HepG2 (cell line): Measurements from ENCODE around the gene SCAPER. TPM values are rescaled to one million over a fixed set of nuclear protein-coding genes. Genes with fewer than 3 reads are reported as not detected.

Experiments
- ATF7-NPFF ChIP-seq: sonication (generic); formaldehyde crosslinking; IDR thresholded peaks from 2 replicates; pipeline ENCODE4 v1.8.1; 2023; ENCODE audit warnings: mild to moderate bottlenecking, low read depth, missing genetic modification reagents, moderate library complexity
- GTF2F1 ChIP-seq: fragments of 150-350 bp; IDR thresholded peaks from 2 replicates; pipeline ENCODE4 v1.6.1; 2014; ENCODE audit warnings: low read length
- ISL2 ChIP-seq: sonication (generic); formaldehyde crosslinking; IDR thresholded peaks from 2 replicates; pipeline ENCODE4 v1.5.0; 2020; ENCODE audit warnings: missing genetic modification reagents
- KDM5B ChIP-seq: sonication (generic); formaldehyde crosslinking; IDR thresholded peaks from 2 replicates; pipeline ENCODE4 v1.4.0; 2020; ENCODE audit warnings: missing genetic modification reagents, mild to moderate bottlenecking, borderline replicate concordance
- MAF1 ChIP-seq: sonication (generic); formaldehyde crosslinking; IDR thresholded peaks from 2 replicates; pipeline ENCODE4 v1.5.0; 2020; ENCODE audit warnings: missing genetic modification reagents, borderline replicate concordance
- MAFG ChIP-seq: sonication (generic); formaldehyde crosslinking; IDR thresholded peaks from 2 replicates; pipeline ENCODE4 v1.5.1; 2020; ENCODE audit warnings: mild to moderate bottlenecking, missing genetic modification reagents
- MIER2 ChIP-seq: IDR thresholded peaks from 2 replicates; pipeline ENCODE4 v1.6.1; 2016; ENCODE audit warnings: missing biosample characterization, missing genetic modification reagents
- MYC ChIP-seq: sonication (generic); formaldehyde crosslinking; IDR thresholded peaks from 2 replicates; pipeline ENCODE4 v1.9.0; 2021; ENCODE audit warnings: missing genetic modification reagents, borderline replicate concordance
- POLR2AphosphoS5 ChIP-seq: IDR thresholded peaks from 2 replicates; pipeline ENCODE4 v1.6.1; 2012; ENCODE audit warnings: low read depth, low read length
- SOX5 ChIP-seq: IDR thresholded peaks from 2 replicates; pipeline ENCODE4 v1.6.1; 2016; ENCODE audit warnings: borderline replicate concordance
- TBL1XR1 ChIP-seq: fragments of 150-350 bp; IDR thresholded peaks from 2 replicates; pipeline ENCODE4 v1.6.1; 2014; ENCODE audit warnings: borderline replicate concordance, low read length; ENCODE audit not compliant: partially characterized antibody
- TCF7L2 ChIP-seq: IDR thresholded peaks from 2 replicates; pipeline ENCODE4 v1.6.1; 2011; ENCODE audit warnings: mild to moderate bottlenecking, low read depth, low read length, moderate library complexity
- ZBTB3 ChIP-seq: sonication (generic); formaldehyde crosslinking; IDR thresholded peaks from 2 replicates; pipeline ENCODE4 v1.4.0; 2020; ENCODE audit warnings: low read depth, mild to moderate bottlenecking, moderate library complexity, missing genetic modification reagents, borderline replicate concordance
- ZFAT ChIP-seq: sonication (generic); formaldehyde crosslinking; conservative IDR thresholded peaks from 2 replicates; pipeline ENCODE4 v1.8.1; 2023; ENCODE audit warnings: missing genetic modification reagents, inconsistent platforms
- ZNF282 ChIP-seq: fragments of 450-650 bp; IDR thresholded peaks from 2 replicates; pipeline ENCODE4 v1.6.1; 2018; ENCODE audit not compliant: partially characterized antibody
- ZNF354B ChIP-seq: sonication (generic); formaldehyde crosslinking; IDR thresholded peaks from 2 replicates; pipeline ENCODE4 v1.8.0; 2022; ENCODE audit warnings: mild to moderate bottlenecking, missing genetic modification reagents
- ZNF503 ChIP-seq: sonication (generic); formaldehyde crosslinking; IDR thresholded peaks from 2 replicates; pipeline ENCODE4 v1.4.0; 2020; ENCODE audit warnings: missing genetic modification reagents
- ZNF570 ChIP-seq: sonication (generic); formaldehyde crosslinking; IDR thresholded peaks from 2 replicates; pipeline ENCODE4 v1.4.0; 2020; ENCODE audit warnings: mild to moderate bottlenecking, missing genetic modification reagents, borderline replicate concordance
- ZNF746 ChIP-seq: sonication (generic); formaldehyde crosslinking; IDR thresholded peaks from 2 replicates; pipeline ENCODE4 v1.8.0; 2022; ENCODE audit warnings: mild to moderate bottlenecking, missing genetic modification reagents
- ZNF747 ChIP-seq: sonication (generic); formaldehyde crosslinking; IDR thresholded peaks from 2 replicates; pipeline ENCODE4 v1.8.1; 2023; ENCODE audit warnings: missing genetic modification reagents, mild to moderate bottlenecking, borderline replicate concordance
- ZNF761 ChIP-seq: sonication (generic); formaldehyde crosslinking; conservative IDR thresholded peaks from 2 replicates; pipeline ENCODE4 v1.4.0; 2020; ENCODE audit warnings: mild to moderate bottlenecking, missing genetic modification reagents
- ZNF816 ChIP-seq: sonication (generic); formaldehyde crosslinking; IDR thresholded peaks from 2 replicates; pipeline ENCODE4 v1.8.0; 2022; ENCODE audit warnings: missing genetic modification reagents, mild to moderate bottlenecking, borderline replicate concordance
- polyA plus RNA-seq, 8 experiments: library from polyadenylated mRNA; depleted of rRNA in 3 of 8; stranded (reverse) in 7 of 8; unstranded in 1 of 8; fragments of >200 nt; fragmentation: Illumina TruSeq in 4 of 8; extraction: Trizol in 4 of 8; gene quantifications; 2 replicates each; pipeline versions ENCODE4 v1.2.1 to v1.2.3, GENCODE V29; 2011 to 2016; ENCODE audit warnings: low read depth in 4 of 8, missing spikeins in 1 of 8, mixed read lengths in 1 of 8; ENCODE audit not compliant: insufficient read depth in 1 of 8
- total RNA-seq, 5 experiments: library from RNA; depleted of rRNA; stranded (reverse); fragments of >200 nt; fragmentation: Illumina TruSeq; extraction: Trizol; gene quantifications; 2 replicates each; pipeline ENCODE4 v1.2.3, GENCODE V29; 2016; ENCODE audit warnings: low read depth in 1 of 5
- TF ChIP-seq, protein P1 (sequence below): sonication (generic); formaldehyde crosslinking; IDR thresholded peaks from 2 replicates; pipeline ENCODE4 v1.4.0; 2020; ENCODE audit warnings: low read depth, missing genetic modification reagents
- TF ChIP-seq, protein P2 (sequence below): sonication (generic); formaldehyde crosslinking; IDR thresholded peaks from 2 replicates; pipeline ENCODE4 v1.4.0; 2020; ENCODE audit warnings: missing genetic modification reagents, borderline replicate concordance

Gene SCAPER
- total and polyA plus RNA-seq, 2 of the 13 experiments (the other 11 are each of a cell fraction or from before 2014, with no cell fraction given): 4.3 to 10.5 TPM

DNA sequence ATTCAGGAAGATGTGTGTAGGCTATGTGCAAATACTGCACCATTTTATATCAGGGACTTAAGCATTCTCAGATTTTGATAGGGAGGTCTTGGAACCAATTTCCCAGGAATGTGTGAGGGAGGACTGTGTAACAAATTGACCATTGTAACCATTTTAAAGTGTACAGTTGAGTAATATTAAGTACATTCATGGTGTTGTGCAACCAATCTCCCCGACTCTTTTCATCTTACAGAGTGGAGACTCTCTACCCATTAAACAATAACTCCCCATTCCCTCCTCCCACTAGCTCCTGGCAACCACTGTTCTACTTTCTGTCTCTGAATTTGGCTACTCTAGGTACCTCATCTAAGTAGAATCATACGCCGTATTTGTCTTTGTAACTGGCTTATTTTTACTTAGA lies 31.5 kb upstream of the SCAPER start (continued):
- 0 out of 2 replicates have a peak, but pooled peaks have one; percentile 24 for TF ChIP-seq ZNF503 (CRISPR knock-in tag)
- no peak for TF ChIP-seq MAF1 (CRISPR knock-in tag)
- no peak for TF ChIP-seq MIER2 (CRISPR knock-in tag)
- TF ChIP-seq MYC (CRISPR knock-in tag): no peak
- TF ChIP-seq TCF7L2: 0 out of 2 replicates have a peak, but pooled peaks have one; percentile 51
- TF ChIP-seq MAFG (CRISPR knock-in tag): no peak
- no peak for TF ChIP-seq ZNF746 (CRISPR knock-in tag)
- TF ChIP-seq, protein P1, sequence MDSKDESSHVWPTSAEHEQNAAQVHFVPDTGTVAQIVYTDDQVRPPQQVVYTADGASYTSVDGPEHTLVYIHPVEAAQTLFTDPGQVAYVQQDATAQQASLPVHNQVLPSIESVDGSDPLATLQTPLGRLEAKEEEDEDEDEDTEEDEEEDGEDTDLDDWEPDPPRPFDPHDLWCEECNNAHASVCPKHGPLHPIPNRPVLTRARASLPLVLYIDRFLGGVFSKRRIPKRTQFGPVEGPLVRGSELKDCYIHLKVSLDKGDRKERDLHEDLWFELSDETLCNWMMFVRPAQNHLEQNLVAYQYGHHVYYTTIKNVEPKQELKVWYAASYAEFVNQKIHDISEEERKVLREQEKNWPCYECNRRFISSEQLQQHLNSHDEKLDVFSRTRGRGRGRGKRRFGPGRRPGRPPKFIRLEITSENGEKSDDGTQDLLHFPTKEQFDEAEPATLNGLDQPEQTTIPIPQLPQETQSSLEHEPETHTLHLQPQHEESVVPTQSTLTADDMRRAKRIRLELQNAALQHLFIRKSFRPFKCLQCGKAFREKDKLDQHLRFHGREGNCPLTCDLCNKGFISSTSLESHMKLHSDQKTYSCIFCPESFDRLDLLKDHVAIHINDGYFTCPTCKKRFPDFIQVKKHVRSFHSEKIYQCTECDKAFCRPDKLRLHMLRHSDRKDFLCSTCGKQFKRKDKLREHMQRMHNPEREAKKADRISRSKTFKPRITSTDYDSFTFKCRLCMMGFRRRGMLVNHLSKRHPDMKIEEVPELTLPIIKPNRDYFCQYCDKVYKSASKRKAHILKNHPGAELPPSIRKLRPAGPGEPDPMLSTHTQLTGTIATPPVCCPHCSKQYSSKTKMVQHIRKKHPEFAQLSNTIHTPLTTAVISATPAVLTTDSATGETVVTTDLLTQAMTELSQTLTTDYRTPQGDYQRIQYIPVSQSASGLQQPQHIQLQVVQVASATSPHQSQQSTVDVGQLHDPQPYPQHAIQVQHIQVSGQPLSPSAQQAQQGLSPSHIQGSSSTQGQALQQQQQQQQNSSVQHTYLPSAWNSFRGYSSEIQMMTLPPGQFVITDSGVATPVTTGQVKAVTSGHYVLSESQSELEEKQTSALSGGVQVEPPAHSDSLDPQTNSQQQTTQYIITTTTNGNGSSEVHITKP (CRISPR knock-in tag): no peak
- no peak for TF ChIP-seq ZNF570 (CRISPR knock-in tag)
- no peak for TF ChIP-seq ZNF282
- TF ChIP-seq GTF2F1: no peak
- TF ChIP-seq, protein P2, sequence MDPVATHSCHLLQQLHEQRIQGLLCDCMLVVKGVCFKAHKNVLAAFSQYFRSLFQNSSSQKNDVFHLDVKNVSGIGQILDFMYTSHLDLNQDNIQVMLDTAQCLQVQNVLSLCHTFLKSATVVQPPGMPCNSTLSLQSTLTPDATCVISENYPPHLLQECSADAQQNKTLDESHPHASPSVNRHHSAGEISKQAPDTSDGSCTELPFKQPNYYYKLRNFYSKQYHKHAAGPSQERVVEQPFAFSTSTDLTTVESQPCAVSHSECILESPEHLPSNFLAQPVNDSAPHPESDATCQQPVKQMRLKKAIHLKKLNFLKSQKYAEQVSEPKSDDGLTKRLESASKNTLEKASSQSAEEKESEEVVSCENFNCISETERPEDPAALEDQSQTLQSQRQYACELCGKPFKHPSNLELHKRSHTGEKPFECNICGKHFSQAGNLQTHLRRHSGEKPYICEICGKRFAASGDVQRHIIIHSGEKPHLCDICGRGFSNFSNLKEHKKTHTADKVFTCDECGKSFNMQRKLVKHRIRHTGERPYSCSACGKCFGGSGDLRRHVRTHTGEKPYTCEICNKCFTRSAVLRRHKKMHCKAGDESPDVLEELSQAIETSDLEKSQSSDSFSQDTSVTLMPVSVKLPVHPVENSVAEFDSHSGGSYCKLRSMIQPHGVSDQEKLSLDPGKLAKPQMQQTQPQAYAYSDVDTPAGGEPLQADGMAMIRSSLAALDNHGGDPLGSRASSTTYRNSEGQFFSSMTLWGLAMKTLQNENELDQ (CRISPR knock-in tag): no peak
- TF ChIP-seq ZNF354B: no peak
- TF ChIP-seq ZNF747: no peak
- no peak for TF ChIP-seq TBL1XR1
- TF ChIP-seq SOX5: peak; percentile 70; the same call in 1 of the 2 replicates
- no peak for TF ChIP-seq POLR2AphosphoS5
- no peak for TF ChIP-seq ZFAT (CRISPR knock-in tag)
- TF ChIP-seq KDM5B (CRISPR knock-in tag): no peak
- TF ChIP-seq ATF7-NPFF (CRISPR knock-in tag): no peak
- TF ChIP-seq ZBTB3 (CRISPR knock-in tag): no peak
- TF ChIP-seq ZNF761 (CRISPR knock-in tag): no peak
- TF ChIP-seq ISL2 (CRISPR knock-in tag): peak; percentile 68
- TF ChIP-seq ZNF816 (CRISPR knock-in tag): no peak
